ENCODE measurements around the gene TMEM38A. TPM values are rescaled to one million over a fixed set of nuclear protein-coding genes. Genes with fewer than 3 reads are reported as not detected.
"Not testable (repeated sequence)": the region's sequence is repeated elsewhere in the genome, so short reads cannot be mapped to it uniquely, and the experiment has no call there.

The TMEM38A gene
- total RNA-seq, 1 donor from 2014 or later: 0.75 TPM

GRCh38 chr19:16714702-16715287, 53.9 kb downstream of the TMEM38A start:
- Histone ChIP-seq H3K27me3 (no peaks in the 10 kb centered on the region), H3K27ac (no peak overlapping the region), H3K4me3 (no peak overlapping the region), H3K9me3 (no peaks in the 10 kb centered on the region), H3K36me3 (no peaks in the 10 kb centered on the region), H3K4me1 (no peaks in the 10 kb centered on the region)
- peak; percentile 69 to 82 (median 79) for TF ChIP-seq CTCF (IDR thresholded peaks at IDR 0.05)
- DNase-seq (ENCODE audit: low spot score in 2 of 2): peak in 1 of 2 donors; percentile 65
- intact Hi-C loops (cut with DNase I): loop anchor here (2.0 to 10.0 kb wide), 3 partner anchors 58 to 338 kb away; partner anchors contain the start of gene SIN3B

GRCh38 chr19:16715611-16716010, 54.7 kb downstream of the TMEM38A start:
- intact Hi-C loops (cut with DNase I): loop anchor here (2.0 to 10.0 kb wide), 3 partner anchors 57 to 337 kb away; partner anchors contain the start of gene SIN3B

GRCh38 chr19:16721051-16721450, 60.1 kb downstream of the TMEM38A start:
- no peak for TF ChIP-seq CTCF (IDR thresholded peaks at IDR 0.05)
- DNase-seq (ENCODE audit: low spot score in 2 of 2): no peak
- no peaks in the 10 kb centered on the region for H3K36me3 ChIP-seq
- no peak overlapping the region for H3K27ac ChIP-seq
- no peaks in the 10 kb centered on the region for H3K9me3 ChIP-seq
- H3K4me3 ChIP-seq: no peak overlapping the region
- no peaks in the 10 kb centered on the region for H3K4me1 ChIP-seq
- no peaks in the 10 kb centered on the region for H3K27me3 ChIP-seq
- intact Hi-C loops (cut with DNase I): no loop called here

More at GRCh38 chr19:16715611-16716010, 54.7 kb downstream of the TMEM38A start:
- Histone ChIP-seq H3K9me3 (no peaks in the 10 kb centered on the region), H3K27me3 (no peaks in the 10 kb centered on the region), H3K36me3 (no peaks in the 10 kb centered on the region), H3K4me1 (no peaks in the 10 kb centered on the region), H3K27ac (no peak overlapping the region), H3K4me3 (no peak overlapping the region)
- no peak for TF ChIP-seq CTCF (IDR thresholded peaks at IDR 0.05)
- no peak for DNase-seq (ENCODE audit: low spot score in 2 of 2)

DNA sequence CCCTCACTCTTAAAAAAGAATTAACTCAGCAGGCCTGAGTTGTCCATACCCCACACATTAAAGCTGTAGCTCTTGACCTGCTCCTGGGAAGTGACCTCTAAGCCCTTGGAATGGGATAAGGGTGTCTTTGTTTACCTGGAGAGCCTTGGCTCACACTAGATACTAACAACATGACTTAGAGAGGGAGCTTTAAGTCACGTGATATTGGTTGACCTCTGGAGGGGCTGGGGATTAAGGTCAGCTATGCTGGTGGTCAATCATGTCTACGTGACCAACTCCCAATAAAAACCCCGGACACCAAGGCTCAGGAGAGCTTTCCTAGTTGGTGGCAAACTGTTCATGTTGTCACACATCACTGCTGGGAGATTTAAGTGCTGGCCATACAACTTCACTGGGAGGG, 61.7 kb downstream of the TMEM38A start:
- intact Hi-C loops (cut with DNase I): no loop called here
- Histone ChIP-seq H3K36me3 (no peaks in the 10 kb centered on the region), H3K27me3 (no peaks in the 10 kb centered on the region), H3K27ac (no peak overlapping the region), H3K9me3 (no peaks in the 10 kb centered on the region), H3K4me3 (no peak overlapping the region), H3K4me1 (no peaks in the 10 kb centered on the region)
- no peak for TF ChIP-seq CTCF (IDR thresholded peaks at IDR 0.05)
- no peak for DNase-seq (ENCODE audit: low spot score in 2 of 2)

GRCh38 chr19:16726916-16727315, 66.0 kb downstream of the TMEM38A start:
- no peak for TF ChIP-seq CTCF (IDR thresholded peaks at IDR 0.05)
- H3K27ac ChIP-seq: no peak overlapping the region
- no peak for DNase-seq (ENCODE audit: low spot score in 2 of 2)
- no peaks in the 10 kb centered on the region for H3K36me3 ChIP-seq
- no peaks in the 10 kb centered on the region for H3K4me1 ChIP-seq
- no peaks in the 10 kb centered on the region for H3K27me3 ChIP-seq
- H3K9me3 ChIP-seq: no peaks in the 10 kb centered on the region
- H3K4me3 ChIP-seq: no peak overlapping the region
- intact Hi-C loops (cut with DNase I): no loop called here

DNA sequence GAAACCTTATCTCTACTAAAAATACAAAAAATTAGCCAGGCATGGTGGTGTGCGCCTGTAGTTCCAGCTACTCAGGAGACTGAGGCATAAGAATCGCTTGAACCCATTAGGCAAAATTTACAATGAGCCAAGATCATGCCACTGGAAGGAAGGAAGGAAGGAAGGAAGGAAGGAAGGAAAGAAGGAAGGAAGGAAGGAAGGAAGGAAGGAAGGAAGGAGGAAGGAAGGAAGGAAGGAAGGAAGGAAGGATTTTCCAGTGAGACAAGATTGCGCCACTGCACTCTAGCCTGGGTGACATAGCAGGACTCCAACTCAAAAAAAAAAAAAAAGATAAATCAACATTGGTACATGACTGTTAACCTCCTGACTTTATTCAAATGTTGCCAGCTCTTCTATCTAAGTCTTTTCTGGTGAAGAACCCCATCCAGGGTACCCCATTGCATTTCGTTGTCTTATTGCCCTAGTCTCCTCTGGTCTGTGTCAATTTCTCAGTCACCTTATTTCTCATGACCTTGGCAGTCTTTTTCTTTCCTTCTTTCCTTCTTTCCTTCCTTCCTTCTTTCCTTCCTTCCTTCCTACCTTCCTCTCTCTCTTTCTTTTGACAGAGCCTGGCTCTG, 74.8 kb downstream of the TMEM38A start:
- H3K9me3 ChIP-seq; H3K36me3 ChIP-seq; H3K27me3 ChIP-seq; H3K27ac ChIP-seq; H3K4me3 ChIP-seq; intact Hi-C loops (cut with DNase I); H3K4me1 ChIP-seq; DNase-seq (ENCODE audit: low spot score in 2 of 2): not testable (repeated sequence)
